ENCODE data around the gene APMAP. TPM values are rescaled to one million over a fixed set of nuclear protein-coding genes. Genes with fewer than 3 reads are reported as not detected.

The APMAP gene
- total and polyA plus RNA-seq, 4 donors = 132 to 378 (median 234) TPM

GRCh38 chr20:24991897-24992486, 559 bp downstream of the APMAP start:
- under 1% methylated on average over 36 of the region's 36 CpGs for WGBS
- DNase-seq (ENCODE audit: low spot score) = peak; percentile 59
- Histone ChIP-seq H3K27ac (ENCODE audit: low read depth in 1 of 2, low read length in 2 of 2) (peak overlapping the region; percentile 91 to 95), H3K9ac (ENCODE audit: low read depth in 1 of 2, low read length in 2 of 2) (peak overlapping the region; percentile 77 to 83), H3K27me3 (ENCODE audit: control insufficient read depth in 4 of 4, insufficient read depth in 4 of 4, low read length in 3 of 4) (no peaks in the 10 kb centered on the region), H3K9me3 (ENCODE audit: control insufficient read depth in 4 of 4, low read length in 3 of 4) (no peaks in the 10 kb centered on the region), H3K4me3 (ENCODE audit: low read depth in 1 of 3, low read length in 3 of 3) (peak overlapping the region; percentile 80 to 96 (median 93)), H3K4me1 (ENCODE audit: control insufficient read depth in 4 of 4, insufficient read depth in 4 of 4, low read length in 3 of 4) (peaks cover 1 to 55% (median 40%) of the 10 kb centered on the region in 4 donors), H3K36me3 (ENCODE audit: control insufficient read depth in 4 of 4, insufficient read depth in 3 of 4, low read depth in 1 of 4, low read length in 3 of 4) (no peaks in the 10 kb centered on the region)
- TF ChIP-seq YY1 (IDR thresholded peaks at IDR 0.05) = no peak

GRCh38 chr20:24990810-24991252, 1.7 kb downstream of the APMAP start:
- no peaks in the 10 kb centered on the region for H3K36me3 ChIP-seq (ENCODE audit: control insufficient read depth in 4 of 4, insufficient read depth in 3 of 4, low read depth in 1 of 4, low read length in 3 of 4)
- peaks cover 9 to 67% (median 52%) of the 10 kb centered on the region in 4 donors for H3K4me1 ChIP-seq (ENCODE audit: control insufficient read depth in 4 of 4, insufficient read depth in 4 of 4, low read length in 3 of 4)
- 50% methylated on average over 2 of the region's 2 CpGs for WGBS
- no peaks in the 10 kb centered on the region for H3K9me3 ChIP-seq (ENCODE audit: control insufficient read depth in 4 of 4, low read length in 3 of 4)
- H3K4me3 ChIP-seq (ENCODE audit: low read depth in 1 of 3, low read length in 3 of 3) = peak overlapping the region; percentile 80 to 96 (median 93)
- H3K27ac ChIP-seq (ENCODE audit: low read depth in 1 of 2, low read length in 2 of 2) = peak overlapping the region; percentile 91 to 95
- no peaks in the 10 kb centered on the region for H3K27me3 ChIP-seq (ENCODE audit: control insufficient read depth in 4 of 4, insufficient read depth in 4 of 4, low read length in 3 of 4)
- H3K9ac ChIP-seq (ENCODE audit: low read depth in 1 of 2, low read length in 2 of 2) = peak overlapping the region; percentile 67 to 83
- TF ChIP-seq GABPA (IDR thresholded peaks at IDR 0.05 in 1 of 2, conservative IDR thresholded peaks at IDR 0.05 in 1 of 2) (no peak), JUND (IDR thresholded peaks at IDR 0.05) (no peak), HNF4A (conservative IDR thresholded peaks at IDR 0.05) (peak in 1 of 2 donors; percentile 24), ZBTB33 (IDR thresholded peaks at IDR 0.05) (peak; percentile 49), ATF3 (IDR thresholded peaks at IDR 0.05) (no peak), REST (IDR thresholded peaks at IDR 0.05) (no peak), FOXA2 (IDR thresholded peaks at IDR 0.05) (no peak), RXRA (IDR thresholded peaks at IDR 0.05) (no peak), EGR1 (IDR thresholded peaks at IDR 0.05; ENCODE audit: low read depth in 2 of 2) (no peak), YY1 (IDR thresholded peaks at IDR 0.05) (no peak), SP1 (IDR thresholded peaks at IDR 0.05) (peak; percentile 24), RAD21 (IDR thresholded peaks at IDR 0.05) (peak in 1 of 2 donors; percentile 12), CTCF (IDR thresholded peaks at IDR 0.05; ENCODE audit: low read depth, low read length, missing input control) (no peak), TAF1 (conservative IDR thresholded peaks at IDR 0.05) (peak; percentile 17), HNF4G (IDR thresholded peaks at IDR 0.05) (no peak), MAX (IDR thresholded peaks at IDR 0.05) (peak; percentile 55), FOXA1 (IDR thresholded peaks at IDR 0.05) (no peak), NR2F2 (IDR thresholded peaks at IDR 0.05) (no peak)
- DNase-seq (ENCODE audit: low spot score) = no peak

Data from liver (tissue), 9 donors.